NT2/D1 (cell line): Measurements from ENCODE around the gene POU4F1.
"Not testable (repeated sequence)": the region's sequence is repeated elsewhere in the genome, so short reads cannot be mapped to it uniquely, and the experiment has no call there.

ENCODE experiments used
- DNase-seq: peaks from one replicate; pipeline ENCODE4 v3.0.0-alpha.2; 2011; ENCODE audit warnings: low read depth, low spot score
- H3K27me3 ChIP-seq: 2 replicates; pipeline ENCODE4 v1.6.0; 2011; ENCODE audit warnings: mild to moderate bottlenecking; ENCODE audit not compliant: insufficient read length, insufficient read depth
- H3K36me3 ChIP-seq: 2 replicates; pipeline ENCODE4 v1.6.1; 2011; ENCODE audit warnings: mild to moderate bottlenecking, low read length, mixed read lengths; ENCODE audit not compliant: insufficient read depth, insufficient read length
- H3K4me1 ChIP-seq: 2 replicates; pipeline ENCODE4 v1.5.1; 2011; ENCODE audit not compliant: insufficient read depth, insufficient read length
- H3K4me3 ChIP-seq: 2 replicates; pipeline ENCODE4 v1.5.1; 2011; ENCODE audit warnings: low read depth; ENCODE audit not compliant: insufficient read length
- H3K9ac ChIP-seq: 2 replicates; pipeline ENCODE4 v1.6.0; 2011; ENCODE audit warnings: low read depth; ENCODE audit not compliant: insufficient read length
- H3K9me3 ChIP-seq: 2 replicates; pipeline ENCODE4 v1.5.1; 2011; ENCODE audit warnings: mild to moderate bottlenecking, low read length; ENCODE audit not compliant: insufficient read depth
- SUZ12 ChIP-seq: IDR thresholded peaks from 2 replicates; pipeline ENCODE4 v1.6.1; 2011; ENCODE audit not compliant: insufficient read length, insufficient read depth; ENCODE audit errors: extremely low read depth
- YY1 ChIP-seq: IDR thresholded peaks from 2 replicates; pipeline ENCODE4 v1.6.1; 2011; ENCODE audit not compliant: insufficient read length, insufficient read depth
- ZNF274 ChIP-seq: IDR thresholded peaks from 2 replicates; pipeline ENCODE4 v1.6.1; 2011; ENCODE audit warnings: mild to moderate bottlenecking, low read depth, low read length

POU4F1 gene

GRCh38 chr13:78603240-78603957 is at the start of gene POU4F1:
Gene POU4F1, minus strand, starts transcription at chr13:78603552. Its CDS starts 226 bp downstream, at chr13:78603326.
- peak within 1 kb of the TSS; percentile 42 for H3K9ac ChIP-seq
- H3K36me3 ChIP-seq = no peaks in the 10 kb centered on the region
- H3K4me1 ChIP-seq = peaks cover 10% of the 10 kb centered on the region
- peak within 1 kb of the TSS; percentile 39 for H3K4me3 ChIP-seq
- H3K27me3 ChIP-seq = peaks cover 96% of the 10 kb centered on the region
- TF ChIP-seq YY1 = no peak
- peak; percentile 86 for TF ChIP-seq SUZ12
- DNase-seq = no peak
- no peaks in the 10 kb centered on the region for H3K9me3 ChIP-seq

GRCh38 chr13:78652651-78653050 is 49.3 kb upstream of the POU4F1 start:
- H3K9me3 ChIP-seq = peaks cover 6% of the 10 kb centered on the region; the same call in 1 of the 2 replicates
- H3K4me3 ChIP-seq = no peak overlapping the region
- no peak for DNase-seq
- no peaks in the 10 kb centered on the region for H3K36me3 ChIP-seq
- H3K4me1 ChIP-seq = no peaks in the 10 kb centered on the region
- H3K27me3 ChIP-seq = no peaks in the 10 kb centered on the region
- H3K9ac ChIP-seq = no peak overlapping the region
- TF ChIP-seq SUZ12 = no peak
- no peak for TF ChIP-seq YY1
- TF ChIP-seq ZNF274 = no peak

GRCh38 chr13:78650717-78651083 is 47.3 kb upstream of the POU4F1 start:
- H3K9ac ChIP-seq = no peak overlapping the region
- no peak overlapping the region for H3K4me3 ChIP-seq
- TF ChIP-seq YY1 (no peak), ZNF274 (no peak), SUZ12 (no peak)
- no peaks in the 10 kb centered on the region for H3K27me3 ChIP-seq
- no peaks in the 10 kb centered on the region for H3K36me3 ChIP-seq
- no peaks in the 10 kb centered on the region for H3K9me3 ChIP-seq
- no peaks in the 10 kb centered on the region for H3K4me1 ChIP-seq
- no peak for DNase-seq

- Histone ChIP-seq H3K36me3 (no peaks in the 10 kb centered on the region), H3K4me3 (no peak overlapping the region), H3K4me1 (no peaks in the 10 kb centered on the region), H3K27me3 (no peaks in the 10 kb centered on the region), H3K9me3 (no peaks in the 10 kb centered on the region), H3K9ac (no peak overlapping the region)
- TF ChIP-seq SUZ12 = no peak
- no peak for TF ChIP-seq ZNF274
- TF ChIP-seq YY1 = no peak
- DNase-seq = no peak
These were observed 46.8 kb upstream of the POU4F1 start for GRCh38 chr13:78649997-78650716.

GRCh38 chr13:78647109-78647678 is 43.8 kb upstream of the POU4F1 start:
- DNase-seq, H3K4me3 ChIP-seq, H3K9me3 ChIP-seq, H3K9ac ChIP-seq, H3K4me1 ChIP-seq, H3K27me3 ChIP-seq, H3K36me3 ChIP-seq: not testable (repeated sequence)

- no peak for DNase-seq
- Histone ChIP-seq H3K9ac (no peak overlapping the region), H3K4me3 (no peak overlapping the region), H3K4me1 (no peaks in the 10 kb centered on the region), H3K27me3 (no peaks in the 10 kb centered on the region), H3K36me3 (no peaks in the 10 kb centered on the region), H3K9me3 (no peaks in the 10 kb centered on the region)
- TF ChIP-seq SUZ12 (no peak), ZNF274 (no peak), YY1 (no peak)
These were observed 34.9 kb upstream of the POU4F1 start for GRCh38 chr13:78638216-78638615.

- Histone ChIP-seq H3K4me1 (no peaks in the 10 kb centered on the region), H3K9ac (no peak overlapping the region), H3K27me3 (no peaks in the 10 kb centered on the region), H3K36me3 (no peaks in the 10 kb centered on the region), H3K4me3 (no peak overlapping the region), H3K9me3 (no peaks in the 10 kb centered on the region)
- DNase-seq = no peak
- TF ChIP-seq YY1 (no peak), ZNF274 (no peak), SUZ12 (no peak)
These were observed 33.1 kb upstream of the POU4F1 start for GRCh38 chr13:78636495-78636894.
